ENCODE measurements around the gene POPDC3.

DNA sequence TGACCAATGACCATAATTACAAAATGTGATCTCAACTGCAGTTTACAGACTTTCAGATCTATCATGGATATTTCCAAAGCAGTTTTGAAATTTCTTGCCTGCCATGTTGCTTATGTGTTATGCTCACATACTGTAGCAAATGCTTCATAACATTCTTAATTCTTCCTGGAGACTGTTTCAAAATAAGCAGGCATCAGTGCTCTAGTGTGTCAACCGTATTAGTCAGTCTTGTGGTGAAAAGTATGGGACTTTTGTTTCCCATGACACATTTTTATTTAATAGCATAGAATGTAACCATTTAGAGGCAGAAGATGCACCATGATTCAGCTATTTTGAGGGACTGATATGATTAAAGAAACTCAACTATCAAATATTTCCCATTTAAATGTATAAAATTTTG, 1.7 kb downstream of the POPDC3 start:
- TF ChIP-seq EP300 (IDR thresholded peaks at IDR 0.05) (no peak), POLR2A (IDR thresholded peaks at IDR 0.05) (no peak), POLR2AphosphoS5 (IDR thresholded peaks at IDR 0.05) (no peak)
- TF ChIP-seq, protein P1, sequence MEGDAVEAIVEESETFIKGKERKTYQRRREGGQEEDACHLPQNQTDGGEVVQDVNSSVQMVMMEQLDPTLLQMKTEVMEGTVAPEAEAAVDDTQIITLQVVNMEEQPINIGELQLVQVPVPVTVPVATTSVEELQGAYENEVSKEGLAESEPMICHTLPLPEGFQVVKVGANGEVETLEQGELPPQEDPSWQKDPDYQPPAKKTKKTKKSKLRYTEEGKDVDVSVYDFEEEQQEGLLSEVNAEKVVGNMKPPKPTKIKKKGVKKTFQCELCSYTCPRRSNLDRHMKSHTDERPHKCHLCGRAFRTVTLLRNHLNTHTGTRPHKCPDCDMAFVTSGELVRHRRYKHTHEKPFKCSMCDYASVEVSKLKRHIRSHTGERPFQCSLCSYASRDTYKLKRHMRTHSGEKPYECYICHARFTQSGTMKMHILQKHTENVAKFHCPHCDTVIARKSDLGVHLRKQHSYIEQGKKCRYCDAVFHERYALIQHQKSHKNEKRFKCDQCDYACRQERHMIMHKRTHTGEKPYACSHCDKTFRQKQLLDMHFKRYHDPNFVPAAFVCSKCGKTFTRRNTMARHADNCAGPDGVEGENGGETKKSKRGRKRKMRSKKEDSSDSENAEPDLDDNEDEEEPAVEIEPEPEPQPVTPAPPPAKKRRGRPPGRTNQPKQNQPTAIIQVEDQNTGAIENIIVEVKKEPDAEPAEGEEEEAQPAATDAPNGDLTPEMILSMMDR (IDR thresholded peaks at IDR 0.05): no peak
